Muscle layer of colon (tissue), 2 donors: ENCODE results near the gene CDIPT.
"Not testable (repeated sequence)": the region's sequence is repeated elsewhere in the genome, so short reads cannot be mapped to it uniquely, and the experiment has no call there.

Experiments
- H3K27ac ChIP-seq: one replicate; pipeline ENCODE4 v1.7.0; 2013; ENCODE audit warnings: low read depth, mild to moderate bottlenecking, low read length, moderate library complexity
- H3K27me3 ChIP-seq, 2 donors: one replicate each; pipeline ENCODE4 v1.7.0; 2013; ENCODE audit warnings: low read length in 2 of 2, mild to moderate bottlenecking in 2 of 2; ENCODE audit not compliant: insufficient read depth in 2 of 2, control insufficient read depth in 1 of 2
- H3K36me3 ChIP-seq: one replicate; pipeline ENCODE4 v1.7.0; 2013; ENCODE audit warnings: mild to moderate bottlenecking, low read length; ENCODE audit not compliant: insufficient read depth
- H3K4me1 ChIP-seq: one replicate; pipeline ENCODE4 v1.7.0; 2013; ENCODE audit warnings: mild to moderate bottlenecking, low read length; ENCODE audit not compliant: insufficient read depth
- H3K4me3 ChIP-seq, 2 donors: one replicate each; pipeline ENCODE4 v1.7.0; 2013; ENCODE audit warnings: low read length in 2 of 2, low read depth in 1 of 2, mild to moderate bottlenecking in 1 of 2, moderate library complexity in 1 of 2
- H3K9ac ChIP-seq: one replicate; pipeline ENCODE4 v1.7.0; 2013; ENCODE audit warnings: low read length
- H3K9me3 ChIP-seq: one replicate; pipeline ENCODE4 v1.7.0; 2013; ENCODE audit warnings: mild to moderate bottlenecking, low read length
- donor health status: abdominal sarcoma.
- donor health status: Adenocarcinoma of cecum.

CDIPT gene

DNA sequence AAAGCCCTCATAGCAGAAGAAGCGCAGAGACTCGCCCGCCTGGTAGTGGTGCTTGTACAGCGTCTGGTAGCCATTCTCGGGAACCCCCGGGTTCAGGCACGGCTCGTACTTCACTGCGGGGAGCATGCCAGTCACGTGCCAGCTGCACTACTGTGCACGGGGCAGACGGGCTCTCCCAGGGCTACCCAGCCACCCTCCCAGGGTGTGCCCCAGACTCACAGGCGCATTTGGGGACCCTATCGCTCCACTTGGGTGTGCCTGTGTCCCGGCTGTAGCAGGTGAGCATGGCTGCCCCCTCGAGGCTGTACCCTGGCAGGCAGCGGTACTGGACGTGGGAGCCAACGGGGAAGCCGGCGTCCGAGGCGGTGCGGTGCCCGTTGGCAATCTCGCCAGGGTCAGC, 10.3 kb upstream of the CDIPT start:
- H3K27ac ChIP-seq: no peak overlapping the region
- H3K4me1 ChIP-seq: no peaks in the 10 kb centered on the region
- peaks cover 5% of the 10 kb centered on the region for H3K9me3 ChIP-seq
- no peak overlapping the region for H3K9ac ChIP-seq
- H3K27me3 ChIP-seq: peaks cover 23 to 25% of the 10 kb centered on the region in 2 donors
- H3K4me3 ChIP-seq: no peak overlapping the region
- no peaks in the 10 kb centered on the region for H3K36me3 ChIP-seq

DNA sequence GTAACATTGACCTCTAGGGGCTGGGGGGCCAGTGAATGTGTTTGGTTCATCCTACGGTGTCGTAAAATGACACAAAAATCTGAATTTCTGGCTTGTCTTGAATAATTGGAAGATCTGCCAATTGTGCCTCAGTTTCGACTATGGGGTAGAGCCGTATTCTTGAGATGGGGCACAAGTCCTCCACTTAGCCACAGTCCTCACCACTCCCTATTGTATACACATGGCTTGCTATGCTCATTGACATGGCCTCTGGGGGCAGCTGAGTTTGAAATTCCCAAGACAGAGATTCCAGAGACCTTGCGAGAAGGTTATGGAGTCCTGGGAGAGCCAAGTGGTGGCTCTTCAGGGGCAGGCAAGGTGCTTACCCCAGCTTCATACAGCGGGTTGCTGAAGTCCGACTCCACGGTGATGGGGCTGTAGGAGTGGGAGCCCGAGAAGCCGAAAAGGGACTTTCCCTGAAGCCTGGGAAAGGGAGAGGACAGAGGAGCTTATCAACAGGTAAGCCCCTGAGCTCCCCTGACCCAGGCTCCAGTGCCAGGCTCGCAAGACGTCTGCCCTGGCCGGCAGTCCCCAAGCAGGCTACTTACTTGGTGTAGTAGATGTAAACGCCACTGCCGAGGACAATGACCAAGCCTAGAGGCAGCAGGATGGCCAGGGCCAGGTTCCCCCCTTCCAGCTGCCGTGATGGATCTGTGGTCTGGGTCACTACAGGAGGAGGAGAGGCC, 9.0 kb upstream of the CDIPT start:
- H3K36me3 ChIP-seq: no peaks in the 10 kb centered on the region
- no peaks in the 10 kb centered on the region for H3K4me1 ChIP-seq
- no peak overlapping the region for H3K4me3 ChIP-seq
- H3K9me3 ChIP-seq: peaks cover 3% of the 10 kb centered on the region
- H3K27me3 ChIP-seq: peaks cover 12% of the 10 kb centered on the region in 2 donors
- no peak overlapping the region for H3K9ac ChIP-seq
- H3K27ac ChIP-seq: no peak overlapping the region

DNA sequence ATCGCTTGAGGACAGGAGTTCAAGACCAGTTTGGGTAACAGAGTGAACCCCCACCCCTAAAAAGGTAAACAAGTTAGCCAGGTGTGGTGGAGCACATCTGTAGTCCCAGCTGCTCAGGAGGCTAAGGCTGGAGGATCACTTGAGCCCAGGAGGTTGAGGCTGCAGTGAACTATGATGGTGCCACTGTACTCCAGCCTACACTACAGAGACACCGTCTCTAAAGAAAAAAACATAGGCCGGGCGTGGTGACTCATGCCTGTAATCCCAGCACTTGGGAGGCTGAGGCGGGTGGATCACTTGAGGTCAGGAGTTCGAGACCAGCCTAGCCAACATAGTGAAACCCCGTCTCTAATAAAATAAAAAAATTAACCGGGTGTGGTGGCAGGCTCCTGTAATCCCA, 6.0 kb upstream of the CDIPT start:
- not testable (repeated sequence) for H3K27ac ChIP-seq, H3K9me3 ChIP-seq, H3K9ac ChIP-seq, H3K4me3 ChIP-seq, H3K27me3 ChIP-seq, H3K4me1 ChIP-seq, H3K36me3 ChIP-seq

DNA sequence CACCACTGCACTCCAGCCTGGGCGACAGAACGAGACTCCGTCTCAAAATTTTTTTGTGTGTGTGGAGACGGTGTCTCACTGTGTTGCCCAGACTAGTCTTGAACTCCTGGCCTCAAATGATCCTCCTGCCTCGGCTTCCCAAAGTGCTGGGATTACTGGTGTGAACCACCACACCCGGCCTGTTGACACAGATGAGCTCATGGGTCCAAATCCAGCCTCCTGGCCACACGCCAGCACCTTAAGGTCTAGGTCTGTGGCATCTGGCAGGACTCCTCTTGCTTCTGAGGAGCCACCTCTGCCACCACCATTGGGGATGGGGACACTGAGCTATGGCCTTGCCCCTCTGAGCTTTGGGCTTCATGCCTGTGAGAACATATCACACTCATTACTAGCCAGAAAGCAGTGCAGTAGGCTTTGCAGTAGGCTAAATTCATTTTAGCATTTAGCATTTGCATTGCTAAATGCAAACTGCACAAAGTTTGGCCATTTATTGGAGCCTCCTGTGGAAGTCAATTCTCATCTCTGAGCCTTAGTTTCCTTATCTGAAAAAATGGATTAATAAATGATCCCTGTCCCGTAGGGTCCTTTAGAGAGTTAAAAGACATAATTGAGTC, 5.5 kb upstream of the CDIPT start:
- Histone ChIP-seq H3K4me1 (no peaks in the 10 kb centered on the region), H3K27me3 (no peaks in the 10 kb centered on the region), H3K9ac (no peak overlapping the region), H3K27ac (no peak overlapping the region), H3K9me3 (no peaks in the 10 kb centered on the region), H3K36me3 (no peaks in the 10 kb centered on the region), H3K4me3 (no peak overlapping the region)

DNA sequence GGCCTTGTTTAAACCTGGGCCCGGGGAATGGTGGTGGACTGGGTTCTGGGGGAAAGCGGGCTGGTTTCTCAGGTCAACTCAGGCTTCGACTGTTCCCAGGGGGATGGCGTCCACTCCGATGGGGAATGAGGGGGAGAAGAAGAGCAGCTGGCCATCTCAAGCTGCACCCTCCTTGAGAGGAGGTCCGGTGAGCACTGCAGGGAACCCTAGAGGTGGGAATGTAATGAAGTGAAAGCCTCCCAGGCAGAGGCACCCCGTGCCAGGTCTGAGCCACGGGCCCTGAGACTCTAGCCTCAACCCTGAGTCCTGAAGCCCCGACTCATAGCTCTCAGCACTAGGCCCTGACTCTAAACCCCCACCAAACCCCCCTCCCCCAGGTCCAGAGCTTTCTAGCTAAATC, 1.2 kb upstream of the CDIPT start:
- Histone ChIP-seq H3K4me3 (no peak overlapping the region), H3K36me3 (peaks cover 19% of the 10 kb centered on the region), H3K9ac (no peak overlapping the region), H3K27ac (no peak overlapping the region), H3K4me1 (peaks cover 18% of the 10 kb centered on the region), H3K27me3 (no peaks in the 10 kb centered on the region), H3K9me3 (no peaks in the 10 kb centered on the region)

DNA sequence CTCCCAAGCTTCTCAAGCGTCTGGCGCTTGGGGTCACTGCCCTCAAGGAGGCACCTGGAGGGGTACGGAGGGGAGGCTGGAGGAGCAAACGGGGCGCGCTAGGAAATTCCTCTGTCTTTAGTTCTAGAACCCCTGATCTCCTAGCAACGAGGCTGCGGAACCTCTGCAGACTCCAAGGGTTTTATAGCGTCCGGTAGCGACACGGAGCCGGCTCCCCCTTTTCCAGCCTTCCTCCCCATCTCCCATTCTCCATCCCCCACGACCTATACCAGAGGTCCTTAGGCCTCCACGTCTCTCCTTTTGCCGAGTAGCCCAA, 601 bp upstream of the CDIPT start:
- Histone ChIP-seq H3K27me3 (no peaks in the 10 kb centered on the region), H3K9ac (no peak overlapping the region), H3K4me3 (peak overlapping the region; percentile 77 to 84), H3K4me1 (peaks cover 18% of the 10 kb centered on the region), H3K9me3 (no peaks in the 10 kb centered on the region), H3K36me3 (peaks cover 24% of the 10 kb centered on the region), H3K27ac (no peak overlapping the region)

DNA sequence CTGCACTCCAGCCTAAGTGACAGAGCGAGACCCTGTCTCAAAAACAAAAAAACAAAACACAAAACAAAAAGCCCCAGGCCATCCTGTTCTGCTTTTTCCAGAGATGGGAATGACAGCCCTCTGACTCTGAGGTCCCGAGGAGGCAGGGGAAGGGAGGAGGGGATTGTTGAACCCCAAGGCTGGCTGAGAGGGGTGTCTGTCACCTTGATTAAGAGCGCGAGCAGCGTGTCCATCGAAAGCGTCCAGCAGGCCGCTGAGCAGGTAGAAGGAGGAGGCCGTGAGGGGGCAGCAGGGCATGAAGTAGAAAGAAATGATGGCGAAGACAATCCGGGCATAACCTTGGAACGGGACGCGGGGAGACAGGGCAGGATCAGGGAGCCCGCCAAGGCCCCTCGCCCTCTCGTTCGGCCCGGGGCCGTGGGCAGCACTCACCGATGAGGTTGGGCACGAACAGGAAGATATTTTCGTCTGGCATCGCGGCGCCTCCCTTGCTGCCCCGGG, 593 bp downstream of the CDIPT start:
- peak overlapping the region; percentile 90 for H3K27ac ChIP-seq
- no peaks in the 10 kb centered on the region for H3K9me3 ChIP-seq

DNA sequence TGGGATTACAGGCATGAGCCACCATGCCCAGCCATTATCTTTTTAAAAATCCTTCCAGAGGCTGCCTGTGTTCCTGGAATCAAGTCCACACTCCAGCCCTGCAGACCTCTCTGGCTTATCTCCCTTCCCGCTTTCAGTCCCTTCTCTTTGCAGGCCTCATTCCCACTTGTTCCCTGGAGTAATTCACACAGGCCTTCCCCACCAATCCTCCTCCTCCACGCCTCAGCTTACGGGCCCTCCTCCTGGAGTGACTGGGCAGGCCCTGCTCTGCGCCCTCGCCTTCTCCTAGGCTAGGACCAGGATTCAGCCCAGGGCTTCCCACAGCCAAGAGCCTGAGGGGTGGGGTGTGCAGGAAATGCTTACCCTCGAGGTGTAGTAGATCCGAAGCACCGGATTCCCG, 2.8 kb downstream of the CDIPT start:
- Histone ChIP-seq H3K36me3 (peaks cover 31% of the 10 kb centered on the region), H3K9ac (no peak overlapping the region), H3K9me3 (no peaks in the 10 kb centered on the region), H3K4me3 (no peak overlapping the region), H3K27ac (no peak overlapping the region), H3K4me1 (peaks cover 18% of the 10 kb centered on the region), H3K27me3 (no peaks in the 10 kb centered on the region)

More for the DNA sequence above, 593 bp downstream of the CDIPT start:
- no peaks in the 10 kb centered on the region for H3K27me3 ChIP-seq
- H3K4me1 ChIP-seq: peaks cover 18% of the 10 kb centered on the region
- H3K4me3 ChIP-seq: peak overlapping the region; percentile 77 to 84
- peaks cover 31% of the 10 kb centered on the region for H3K36me3 ChIP-seq
- peak overlapping the region; percentile 54 for H3K9ac ChIP-seq

DNA sequence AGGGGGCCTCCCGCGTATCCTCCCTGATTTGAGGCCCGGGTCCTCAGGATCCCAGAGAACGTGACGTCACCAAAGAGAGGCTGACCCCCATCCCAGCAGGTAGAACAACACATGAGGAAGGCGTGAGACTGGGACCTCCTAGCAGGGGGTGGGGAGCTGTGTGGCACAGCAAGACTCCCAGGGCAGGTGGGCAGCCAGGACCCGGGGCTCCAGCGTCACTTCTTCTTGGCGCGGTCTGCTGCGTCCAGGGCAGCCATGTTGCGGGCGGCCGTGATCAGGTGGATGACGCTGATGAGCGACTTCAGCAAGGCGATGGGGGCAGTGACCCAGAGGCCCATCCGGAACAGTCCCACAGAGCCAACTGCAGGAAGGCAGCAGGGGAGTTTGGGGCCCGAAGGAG, 4.1 kb downstream of the CDIPT start:
- Histone ChIP-seq H3K27me3 (no peaks in the 10 kb centered on the region), H3K9ac (no peak overlapping the region), H3K4me3 (no peak overlapping the region), H3K4me1 (peaks cover 18% of the 10 kb centered on the region), H3K36me3 (peaks cover 31% of the 10 kb centered on the region), H3K27ac (no peak overlapping the region), H3K9me3 (no peaks in the 10 kb centered on the region)

DNA sequence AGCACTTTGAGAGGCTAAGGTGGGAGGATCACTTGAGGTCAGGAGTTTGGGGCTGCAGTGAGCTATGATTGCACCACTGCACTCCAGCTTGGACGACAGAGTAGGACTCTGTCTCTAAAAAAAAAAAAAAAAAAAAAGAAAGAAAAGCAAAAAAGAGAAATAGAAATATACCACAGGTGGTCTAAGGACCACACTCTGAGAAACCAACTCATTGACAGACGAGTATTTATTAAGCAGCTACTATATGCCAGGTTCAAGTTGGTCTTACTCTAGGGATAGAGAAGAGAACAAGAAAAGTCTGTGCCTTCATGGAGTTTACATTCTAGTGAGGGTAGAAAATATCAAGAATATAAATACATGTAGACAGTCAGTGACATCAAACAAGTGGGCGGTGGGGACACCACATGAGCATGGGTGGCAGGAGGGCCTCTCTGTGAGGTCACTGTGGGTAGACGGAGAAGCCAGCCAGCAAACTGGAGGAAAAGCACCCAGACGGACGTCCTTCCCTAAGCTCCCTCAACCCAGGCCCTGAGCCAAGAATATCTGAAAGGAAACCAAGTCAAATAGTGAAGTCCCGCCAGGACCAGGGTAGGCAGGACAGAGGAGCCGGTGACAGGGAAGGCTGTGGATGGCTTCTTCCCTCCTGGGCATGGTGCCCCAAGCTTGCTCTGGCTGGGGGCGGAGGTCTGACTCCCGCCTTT, 4.7 kb downstream of the CDIPT start:
- Histone ChIP-seq H3K27ac (no peak overlapping the region), H3K4me3 (no peak overlapping the region), H3K9ac (no peak overlapping the region), H3K9me3 (no peaks in the 10 kb centered on the region), H3K36me3 (peaks cover 31% of the 10 kb centered on the region), H3K4me1 (peaks cover 18% of the 10 kb centered on the region), H3K27me3 (no peaks in the 10 kb centered on the region)

DNA sequence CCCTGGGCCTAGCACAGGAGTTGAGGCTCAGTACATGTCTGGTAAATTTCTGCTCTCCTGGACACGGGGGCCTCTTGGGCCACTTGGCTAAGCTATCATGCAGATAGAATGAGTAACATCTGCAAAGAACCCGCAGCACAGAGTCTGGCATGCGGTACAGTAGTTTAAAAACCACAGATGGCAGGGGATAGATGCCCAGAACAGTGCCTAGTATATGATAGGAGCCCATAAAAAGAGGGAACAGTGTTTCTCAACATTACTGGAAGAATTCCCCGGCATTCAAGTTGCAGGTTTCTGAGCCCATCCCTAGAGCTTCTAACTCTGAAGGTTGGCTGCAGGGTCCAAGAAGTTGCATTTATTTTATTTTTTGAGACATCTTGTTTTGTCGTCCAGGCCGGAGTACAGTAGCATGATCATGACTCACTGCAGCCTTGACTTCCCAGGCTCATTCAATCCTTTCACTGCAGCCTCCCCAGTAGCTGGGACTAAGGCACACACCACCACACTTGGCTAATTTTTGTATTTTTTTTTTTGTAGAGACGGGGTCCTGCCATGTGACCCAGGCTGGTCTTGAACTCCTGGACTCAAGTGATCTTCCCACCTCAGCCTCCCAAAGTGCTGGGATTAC, 5.8 kb downstream of the CDIPT start:
- no peak overlapping the region for H3K9ac ChIP-seq
- no peak overlapping the region for H3K27ac ChIP-seq
- no peaks in the 10 kb centered on the region for H3K9me3 ChIP-seq
- H3K4me3 ChIP-seq: no peak overlapping the region
- H3K36me3 ChIP-seq: peaks cover 31% of the 10 kb centered on the region
- no peaks in the 10 kb centered on the region for H3K27me3 ChIP-seq
- H3K4me1 ChIP-seq: peaks cover 17% of the 10 kb centered on the region
